ACHN (cell line): ENCODE data around the gene PGBD1.

Source experiments
- DNase-seq: peaks from one replicate; pipeline ENCODE4 v3.0.0-alpha.2; 2015
- in situ Hi-C: cut with HindIII; loops from 2 replicates; pipeline ENCODE4 v1.10.0; 2017; ENCODE audit warnings: low sequenced_read_pairs, low pct_ligation_motif_present, low pct_unique_long_range_greater_than_20kb

PGBD1 gene

GRCh38 chr6:28281288-28282064, at the start of gene PGBD1:
Gene PGBD1, plus strand, starts transcription at chr6:28281572. Its CDS starts 2,242 bp downstream, at chr6:28283814.
- DNase-seq = peak; percentile 77
- in situ Hi-C loops = no loop called here

GRCh38 chr6:28232785-28233184, 48.6 kb upstream of the PGBD1 start:
- in situ Hi-C loops = no loop called here
- no peak for DNase-seq

- no peak for DNase-seq
- in situ Hi-C loops = no loop called here
Observed at GRCh38 chr6:28235912-28236452, 45.4 kb upstream of the PGBD1 start.

GRCh38 chr6:28239636-28240035, 41.7 kb upstream of the PGBD1 start:
- no peak for DNase-seq
- in situ Hi-C loops = no loop called here

- in situ Hi-C loops = no loop called here
- DNase-seq = no peak
Observed at GRCh38 chr6:28240471-28240870, 40.9 kb upstream of the PGBD1 start.

- DNase-seq = no peak
- in situ Hi-C loops = no loop called here
Observed at GRCh38 chr6:28243946-28244345, 37.4 kb upstream of the PGBD1 start.

GRCh38 chr6:28245206-28245941, 36.0 kb upstream of the PGBD1 start:
- no peak for DNase-seq

GRCh38 chr6:28248916-28249315, 32.5 kb upstream of the PGBD1 start:
- in situ Hi-C loops = no loop called here
- no peak for DNase-seq

More at GRCh38 chr6:28245206-28245941, 36.0 kb upstream of the PGBD1 start:
- in situ Hi-C loops = no loop called here

GRCh38 chr6:28250747-28251146, 30.6 kb upstream of the PGBD1 start:
- in situ Hi-C loops = no loop called here
- no peak for DNase-seq

GRCh38 chr6:28251661-28252008, 29.7 kb upstream of the PGBD1 start:
- in situ Hi-C loops = no loop called here
- DNase-seq = peak; percentile 15

- in situ Hi-C loops = no loop called here
- DNase-seq = peak; percentile 84
Observed at GRCh38 chr6:28252009-28252975, 29.1 kb upstream of the PGBD1 start, which contains the start of gene ZKSCAN4. Gene ZKSCAN4, minus strand, starts transcription at chr6:28252269. Its CDS starts 289 bp downstream, at chr6:28251980.

- in situ Hi-C loops = no loop called here
- DNase-seq = no peak
Observed at GRCh38 chr6:28254121-28254519, 27.3 kb upstream of the PGBD1 start.

GRCh38 chr6:28257042-28257441, 24.3 kb upstream of the PGBD1 start:
- in situ Hi-C loops = no loop called here
- no peak for DNase-seq

- in situ Hi-C loops = no loop called here
- DNase-seq = no peak
Observed at GRCh38 chr6:28258877-28259777, 22.2 kb upstream of the PGBD1 start, which contains the start of gene NKAPL. Gene NKAPL, plus strand, starts transcription at chr6:28259297. Its CDS starts 75 bp downstream, at chr6:28259372.

- DNase-seq = no peak
- in situ Hi-C loops = no loop called here
Observed at GRCh38 chr6:28263922-28264321, 17.4 kb upstream of the PGBD1 start.

GRCh38 chr6:28264834-28265401, 16.5 kb upstream of the PGBD1 start:
- in situ Hi-C loops = no loop called here
- no peak for DNase-seq

- no peak for DNase-seq
- in situ Hi-C loops = no loop called here
Observed at GRCh38 chr6:28266563-28266961, 14.8 kb upstream of the PGBD1 start.
